NB4 (cell line): ENCODE measurements around the gene MYH9.

Experiments used
- DNase-seq: peaks from one replicate; pipeline ENCODE4 v3.0.0; 2010; ENCODE audit warnings: low read depth
- H3K4me3 ChIP-seq: one replicate; pipeline ENCODE4 v1.5.1; 2011; ENCODE audit warnings: mild to moderate bottlenecking, low read depth, low read length, moderate library complexity
- CTCF ChIP-seq: IDR thresholded peaks from one replicate; pipeline ENCODE4 v1.5.1; 2012; ENCODE audit warnings: low read depth, low read length
- MAX ChIP-seq: IDR thresholded peaks from 2 replicates; pipeline ENCODE4 v1.6.1; 2011; ENCODE audit warnings: low read depth, low read length
- MYC ChIP-seq: IDR thresholded peaks from 2 replicates; pipeline ENCODE4 v1.6.1; 2011; ENCODE audit warnings: low read depth, low read length
- POLR2A ChIP-seq: IDR thresholded peaks from 2 replicates; pipeline ENCODE4 v1.6.1; 2011; ENCODE audit warnings: mild to moderate bottlenecking; ENCODE audit not compliant: insufficient read length; ENCODE audit errors: extremely low read depth

MYH9 gene

GRCh38 chr22:36317658-36318271, 70.0 kb downstream of the MYH9 start:
- H3K4me3 ChIP-seq: no peak overlapping the region
- TF ChIP-seq MAX (no peak), CTCF (no peak), MYC (no peak), POLR2A (no peak)
- no peak for DNase-seq

GRCh38 chr22:36316419-36316818, 71.3 kb downstream of the MYH9 start:
- DNase-seq: no peak
- no peak for TF ChIP-seq CTCF
- TF ChIP-seq POLR2A: no peak
- TF ChIP-seq MYC: no peak
- TF ChIP-seq MAX: no peak
- no peak overlapping the region for H3K4me3 ChIP-seq

DNA sequence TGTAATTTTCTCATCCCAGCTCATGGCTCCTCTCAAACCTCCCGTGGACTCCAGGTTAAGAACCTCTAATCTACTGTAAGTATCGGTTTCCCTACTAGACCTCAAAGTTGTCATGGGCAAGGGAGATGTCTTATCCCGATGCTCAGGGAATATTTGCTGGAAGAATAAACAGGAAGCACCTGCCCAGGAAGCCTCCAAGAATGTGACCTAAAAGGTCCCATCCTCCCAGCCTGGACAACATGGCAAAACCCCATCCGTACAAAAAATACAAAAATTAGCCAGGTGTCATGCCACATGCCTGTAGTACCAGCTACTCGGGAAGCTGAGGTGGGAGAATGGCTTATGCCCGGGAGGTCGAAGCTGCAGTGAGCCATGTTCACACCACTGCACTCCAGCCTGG, 72.4 kb downstream of the MYH9 start:
- DNase-seq: no peak
- TF ChIP-seq CTCF: no peak
- TF ChIP-seq POLR2A: no peak
- TF ChIP-seq MAX: no peak
- TF ChIP-seq MYC: no peak
- H3K4me3 ChIP-seq: no peak overlapping the region

GRCh38 chr22:36311386-36312085, 76.2 kb downstream of the MYH9 start:
- DNase-seq: no peak
- TF ChIP-seq CTCF: no peak
- no peak for TF ChIP-seq MAX
- TF ChIP-seq POLR2A: no peak
- TF ChIP-seq MYC: no peak
- no peak overlapping the region for H3K4me3 ChIP-seq

- no peak for DNase-seq
- no peak overlapping the region for H3K4me3 ChIP-seq
- no peak for TF ChIP-seq MAX
- no peak for TF ChIP-seq CTCF
- no peak for TF ChIP-seq MYC
- TF ChIP-seq POLR2A: no peak
Observed at GRCh38 chr22:36308880-36309279, 78.9 kb downstream of the MYH9 start.
